Gastroesophageal sphincter (tissue), 3 donors: ENCODE results near the gene COL25A1.

ENCODE experiments used
- CTCF ChIP-seq, 4 experiments: fragments of 200-600 bp in 2 of 4; fragments of 450-650 bp in 2 of 4; sonication (generic) in 1 of 4; IDR thresholded peaks; one replicate each; pipeline ENCODE4 v1.5.1; 2017 to 2019; ENCODE audit warnings: antibody characterized with exemption in 4 of 4, mild to moderate bottlenecking in 2 of 4, moderate library complexity in 2 of 4
- EP300 ChIP-seq: sonication (generic); formaldehyde crosslinking; IDR thresholded peaks from one replicate; pipeline ENCODE4 v1.6.1; 2017; ENCODE audit warnings: antibody characterized with exemption, mild to moderate bottlenecking
- POLR2A ChIP-seq, 2 donors: fragments of 450-650 bp; IDR thresholded peaks; one replicate each; pipeline ENCODE4 v1.6.1; 2017; ENCODE audit warnings: antibody characterized with exemption in 2 of 2, mild to moderate bottlenecking in 2 of 2, moderate library complexity in 1 of 2
- POLR2AphosphoS5 ChIP-seq: sonication (generic); formaldehyde crosslinking; IDR thresholded peaks from one replicate; pipeline ENCODE4 v1.6.1; 2017; ENCODE audit warnings: antibody characterized with exemption

GRCh38 chr4:109126856-109127255 is 175.6 kb downstream of the COL25A1 start:
- no peak for TF ChIP-seq POLR2A (IDR thresholded peaks at IDR 0.05)
- TF ChIP-seq CTCF (IDR thresholded peaks at IDR 0.05) = no peak
- TF ChIP-seq POLR2AphosphoS5 = no peak
- no peak for TF ChIP-seq EP300
